DND-41 (cell line): ENCODE measurements around the gene CLNS1A.

Source experiments
- ATAC-seq: fragments of 200-7000 bp; cut with Tn5 transposase; 3 replicates; pipeline ENCODE4 v1.9.1; 2021; ENCODE audit warnings: low read depth; ENCODE audit not compliant: insufficient read depth
- DNase-seq: peaks from one replicate; pipeline ENCODE4 v3.0.0-alpha.2; 2020
- H2AFZ ChIP-seq: 2 replicates; pipeline ENCODE4 v1.6.0; 2012; ENCODE audit warnings: low read depth, low read length
- H3K27ac ChIP-seq: 2 replicates; pipeline ENCODE4 v1.5.1; 2012; ENCODE audit warnings: low read length, inconsistent platforms
- H3K27me3 ChIP-seq: fragments of 200-600 bp; sonication (generic); 2 replicates; pipeline ENCODE4 v1.6.0; 2012; ENCODE audit warnings: low read length, mild to moderate bottlenecking, inconsistent platforms; ENCODE audit not compliant: insufficient read depth, poor library complexity
- H3K36me3 ChIP-seq: 2 replicates; pipeline ENCODE4 v1.5.1; 2012; ENCODE audit warnings: low read length, inconsistent platforms; ENCODE audit not compliant: insufficient read depth
- H3K4me1 ChIP-seq: 2 replicates; pipeline ENCODE4 v1.5.1; 2012; ENCODE audit warnings: mild to moderate bottlenecking, low read length; ENCODE audit not compliant: insufficient read depth
- H3K4me2 ChIP-seq: 2 replicates; pipeline ENCODE4 v1.6.0; 2012; ENCODE audit warnings: mild to moderate bottlenecking, moderate library complexity, low read length, inconsistent platforms; ENCODE audit not compliant: insufficient read depth
- H3K4me3 ChIP-seq, 2 experiments: fragments of 200-600 bp in 1 of 2; shearing (Covaris generic) in 1 of 2; 2 replicates each; pipeline ENCODE4 v1.5.1; 2012 to 2016; ENCODE audit warnings: inconsistent platforms in 2 of 2, low read length in 2 of 2, mild to moderate bottlenecking in 2 of 2, low read depth in 1 of 2, moderate library complexity in 1 of 2
- H3K79me2 ChIP-seq: 2 replicates; pipeline ENCODE4 v1.6.0; 2012; ENCODE audit warnings: low read length, inconsistent platforms; ENCODE audit not compliant: insufficient read depth
- H3K9ac ChIP-seq: 2 replicates; pipeline ENCODE4 v1.6.0; 2012; ENCODE audit warnings: low read depth, mild to moderate bottlenecking, inconsistent platforms, low read length, moderate library complexity
- H3K9me3 ChIP-seq: 2 replicates; pipeline ENCODE4 v1.5.1; 2012; ENCODE audit warnings: low read length, moderate library complexity, mild to moderate bottlenecking, inconsistent platforms; ENCODE audit not compliant: insufficient read depth, severe bottlenecking
- H4K20me1 ChIP-seq: 2 replicates; pipeline ENCODE4 v1.6.0; 2012; ENCODE audit warnings: low read length; ENCODE audit not compliant: insufficient read depth
- EZH2 ChIP-seq: IDR thresholded peaks from 3 replicates; pipeline ENCODE4 v1.6.1; 2012; ENCODE audit warnings: borderline replicate concordance, low read depth, mild to moderate bottlenecking, moderate library complexity, low read length, inconsistent platforms; ENCODE audit not compliant: severe bottlenecking
- TF ChIP-seq, protein P1 (sequence below): IDR thresholded peaks from 2 replicates; pipeline ENCODE4 v1.5.1; 2012; ENCODE audit warnings: borderline replicate concordance, low read length, moderate library complexity, mild to moderate bottlenecking; ENCODE audit not compliant: poor library complexity, severe bottlenecking; ENCODE audit errors: extremely low read depth

CLNS1A gene

GRCh38 chr11:77617892-77618291 is 19.7 kb downstream of the CLNS1A start:
- no peaks in the 10 kb centered on the region for H4K20me1 ChIP-seq
- no peak overlapping the region for H3K4me3 ChIP-seq
- no peaks in the 10 kb centered on the region for H3K79me2 ChIP-seq
- H3K9ac ChIP-seq = no peak overlapping the region
- TF ChIP-seq EZH2 = no peak
- no peak overlapping the region for H3K27ac ChIP-seq
- no peak overlapping the region for H2AFZ ChIP-seq
- peaks cover 80% of the 10 kb centered on the region for H3K36me3 ChIP-seq
- no peak overlapping the region for H3K4me2 ChIP-seq
- H3K27me3 ChIP-seq = no peaks in the 10 kb centered on the region
- no peak for DNase-seq
- ATAC-seq = no peak
- H3K9me3 ChIP-seq = no peaks in the 10 kb centered on the region
- no peaks in the 10 kb centered on the region for H3K4me1 ChIP-seq

DNA sequence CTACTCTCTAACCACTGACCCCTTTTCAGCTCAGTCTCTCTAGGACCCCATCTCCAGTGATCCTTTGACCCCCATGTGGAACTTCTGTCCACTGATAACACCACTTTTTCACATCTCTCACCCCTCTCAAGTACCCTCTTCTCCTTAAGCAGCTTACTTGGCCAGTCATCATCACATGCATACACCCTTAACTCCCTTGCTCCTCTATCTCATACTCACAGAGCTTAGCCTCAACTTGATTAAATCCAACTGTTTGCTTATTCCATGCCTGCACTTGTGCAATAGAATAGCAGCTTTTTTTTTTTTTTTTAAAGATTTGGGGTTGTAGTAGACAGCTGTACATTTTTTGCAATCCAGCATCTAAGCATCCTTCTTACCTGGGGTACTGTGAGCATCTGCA is 25.7 kb downstream of the CLNS1A start:
- Histone ChIP-seq H3K79me2 (no peaks in the 10 kb centered on the region), H2AFZ (no peak overlapping the region), H3K4me2 (no peak overlapping the region), H3K27ac (no peak overlapping the region), H3K4me1 (no peaks in the 10 kb centered on the region), H3K4me3 (no peak overlapping the region), H4K20me1 (no peaks in the 10 kb centered on the region), H3K9ac (no peak overlapping the region), H3K27me3 (no peaks in the 10 kb centered on the region), H3K36me3 (peaks cover 74% of the 10 kb centered on the region), H3K9me3 (no peaks in the 10 kb centered on the region)
- TF ChIP-seq, protein P1, sequence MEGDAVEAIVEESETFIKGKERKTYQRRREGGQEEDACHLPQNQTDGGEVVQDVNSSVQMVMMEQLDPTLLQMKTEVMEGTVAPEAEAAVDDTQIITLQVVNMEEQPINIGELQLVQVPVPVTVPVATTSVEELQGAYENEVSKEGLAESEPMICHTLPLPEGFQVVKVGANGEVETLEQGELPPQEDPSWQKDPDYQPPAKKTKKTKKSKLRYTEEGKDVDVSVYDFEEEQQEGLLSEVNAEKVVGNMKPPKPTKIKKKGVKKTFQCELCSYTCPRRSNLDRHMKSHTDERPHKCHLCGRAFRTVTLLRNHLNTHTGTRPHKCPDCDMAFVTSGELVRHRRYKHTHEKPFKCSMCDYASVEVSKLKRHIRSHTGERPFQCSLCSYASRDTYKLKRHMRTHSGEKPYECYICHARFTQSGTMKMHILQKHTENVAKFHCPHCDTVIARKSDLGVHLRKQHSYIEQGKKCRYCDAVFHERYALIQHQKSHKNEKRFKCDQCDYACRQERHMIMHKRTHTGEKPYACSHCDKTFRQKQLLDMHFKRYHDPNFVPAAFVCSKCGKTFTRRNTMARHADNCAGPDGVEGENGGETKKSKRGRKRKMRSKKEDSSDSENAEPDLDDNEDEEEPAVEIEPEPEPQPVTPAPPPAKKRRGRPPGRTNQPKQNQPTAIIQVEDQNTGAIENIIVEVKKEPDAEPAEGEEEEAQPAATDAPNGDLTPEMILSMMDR = no peak
- TF ChIP-seq EZH2 = no peak
- 0 out of 3 replicates have a peak, but pooled peaks have one; percentile 22 for ATAC-seq
- no peak for DNase-seq

DNA sequence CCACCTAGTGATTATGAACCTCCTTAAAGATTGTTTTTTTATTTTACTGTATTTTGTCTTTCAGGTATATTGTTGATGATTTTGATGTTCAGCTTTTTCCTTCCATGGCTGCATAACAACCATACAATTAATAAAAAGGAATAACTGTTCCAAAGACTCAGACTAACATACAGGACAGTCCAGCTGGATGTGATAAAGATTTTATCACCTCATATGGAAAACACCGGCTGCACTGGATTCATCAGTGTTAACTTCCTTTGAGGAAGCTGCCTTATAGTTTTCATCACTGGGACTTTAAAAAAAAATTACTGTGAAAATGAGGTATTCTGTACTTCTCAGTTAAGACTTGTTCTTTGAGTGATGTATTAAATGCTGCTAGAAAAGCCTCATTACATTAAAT is 28.4 kb downstream of the CLNS1A start:
- H3K36me3 ChIP-seq = peaks cover 57% of the 10 kb centered on the region

GRCh38 chr11:77604281-77604680 is 33.3 kb downstream of the CLNS1A start:
- Histone ChIP-seq H3K27me3 (no peaks in the 10 kb centered on the region), H3K4me2 (no peak overlapping the region), H3K79me2 (no peaks in the 10 kb centered on the region), H3K9ac (no peak overlapping the region), H3K27ac (no peak overlapping the region), H3K9me3 (no peaks in the 10 kb centered on the region), H2AFZ (no peak overlapping the region), H3K36me3 (peaks cover 25% of the 10 kb centered on the region; the same call in 1 of the 2 replicates), H3K4me3 (no peak overlapping the region), H3K4me1 (no peaks in the 10 kb centered on the region), H4K20me1 (no peaks in the 10 kb centered on the region)
- ATAC-seq (no peak), DNase-seq (no peak)
- TF ChIP-seq, protein P1 = no peak
- no peak for TF ChIP-seq EZH2

More for the DNA sequence above, 28.4 kb downstream of the CLNS1A start:
- Histone ChIP-seq H3K4me1 (no peaks in the 10 kb centered on the region), H2AFZ (no peak overlapping the region), H3K9ac (no peak overlapping the region), H3K27ac (no peak overlapping the region), H3K27me3 (no peaks in the 10 kb centered on the region), H3K4me3 (no peak overlapping the region), H3K9me3 (no peaks in the 10 kb centered on the region), H3K4me2 (no peak overlapping the region), H4K20me1 (no peaks in the 10 kb centered on the region), H3K79me2 (no peaks in the 10 kb centered on the region)
- TF ChIP-seq, protein P1 = no peak
- no peak for TF ChIP-seq EZH2
- no peak for DNase-seq
- ATAC-seq = no peak
